CD4-positive, alpha-beta T cell treated with Interleukin-21 for 1 hour (primary cell): ENCODE measurements around the gene TEPSIN.
"Not testable (repeated sequence)": the region's sequence is repeated elsewhere in the genome, so short reads cannot be mapped to it uniquely, and the experiment has no call there.

Experiments
- DNase-seq: peaks from one replicate; pipeline ENCODE4 v3.0.0-alpha.2; 2020

Gene TEPSIN

GRCh38 chr17:81234940-81235821 is 3.7 kb downstream of the TEPSIN start:
- no peak for DNase-seq

GRCh38 chr17:81234506-81234855 is 4.4 kb downstream of the TEPSIN start:
- DNase-seq, result no peak

GRCh38 chr17:81233811-81234505 is 4.9 kb downstream of the TEPSIN start:
- no peak for DNase-seq

GRCh38 chr17:81233316-81233715 is 5.5 kb downstream of the TEPSIN start:
- DNase-seq, result no peak

- DNase-seq, result no peak
These were observed 6.1 kb downstream of the TEPSIN start for GRCh38 chr17:81232616-81233241.

- no peak for DNase-seq
These were observed 6.9 kb downstream of the TEPSIN start for GRCh38 chr17:81231766-81232581.

GRCh38 chr17:81231121-81231645 is 7.7 kb downstream of the TEPSIN start:
- DNase-seq, result no peak

GRCh38 chr17:81230043-81230820 is 8.6 kb downstream of the TEPSIN start:
- no peak for DNase-seq

- no peak for DNase-seq
These were observed 9.3 kb downstream of the TEPSIN start for GRCh38 chr17:81229666-81229920.

GRCh38 chr17:81228834-81229665 is 9.8 kb downstream of the TEPSIN start:
- no peak for DNase-seq

- no peak for DNase-seq
These were observed 10.4 kb downstream of the TEPSIN start for GRCh38 chr17:81228420-81228819.

- not testable (repeated sequence) for DNase-seq
These were observed 11.2 kb downstream of the TEPSIN start for GRCh38 chr17:81227630-81228029.

- no peak for DNase-seq
These were observed 15.1 kb downstream of the TEPSIN start for GRCh38 chr17:81223762-81224130.

GRCh38 chr17:81222906-81223761 is 15.7 kb downstream of the TEPSIN start, which contains the start of gene CEP131:
CEP131 (minus strand) TSS chr17:81222965; CDS start chr17:81220056, 2,909 bp downstream.
- peak; percentile 99 for DNase-seq

GRCh38 chr17:81222620-81222905 is 16.3 kb downstream of the TEPSIN start:
- no peak for DNase-seq

GRCh38 chr17:81221842-81222619 is 16.8 kb downstream of the TEPSIN start:
- DNase-seq, result no peak

- no peak for DNase-seq
These were observed 17.4 kb downstream of the TEPSIN start for GRCh38 chr17:81221371-81221841.

- DNase-seq, result no peak
These were observed 19.2 kb downstream of the TEPSIN start for GRCh38 chr17:81219476-81220180.

- DNase-seq, result no peak
These were observed 19.9 kb downstream of the TEPSIN start for GRCh38 chr17:81218991-81219390.
